Esophagus squamous epithelium (tissue), 4 donors: ENCODE results near the gene PAX3.

Experiments used
- POLR2A ChIP-seq, 4 donors: fragments of 450-650 bp; IDR thresholded peaks; one replicate each; pipeline ENCODE4 v1.6.1; 2017; ENCODE audit warnings: antibody characterized with exemption in 4 of 4, mild to moderate bottlenecking in 4 of 4, moderate library complexity in 3 of 4
- TF ChIP-seq, protein P1 (sequence below), 6 experiments: fragments of 450-650 bp in 4 of 6; fragments of 200-600 bp in 2 of 6; sonication (generic) in 2 of 6; IDR thresholded peaks; one replicate each; pipeline ENCODE4 v1.5.1; 2016 to 2019; ENCODE audit warnings: antibody characterized with exemption in 6 of 6, mild to moderate bottlenecking in 4 of 6, moderate library complexity in 4 of 6

DNA sequence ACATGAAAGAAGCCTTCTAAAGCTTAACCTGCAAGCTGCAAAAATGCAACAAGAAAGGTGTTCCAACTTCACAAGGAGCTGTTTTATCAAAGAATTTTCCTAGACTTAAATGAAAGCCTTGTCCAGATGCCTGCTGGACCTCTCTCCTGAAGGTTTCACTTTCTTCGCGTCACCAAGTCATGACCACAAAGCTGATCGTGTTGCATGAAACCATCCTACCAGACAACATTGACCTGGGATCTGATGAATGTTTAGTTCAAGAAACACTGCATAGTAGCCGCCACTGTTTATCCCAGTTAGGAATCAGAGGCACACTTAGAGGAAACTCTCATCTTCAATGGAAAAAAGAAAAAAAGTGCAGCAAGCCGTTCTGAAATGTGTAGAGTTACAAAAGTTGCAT is 26.9 kb downstream of the PAX3 start:
- TF ChIP-seq, protein P1, sequence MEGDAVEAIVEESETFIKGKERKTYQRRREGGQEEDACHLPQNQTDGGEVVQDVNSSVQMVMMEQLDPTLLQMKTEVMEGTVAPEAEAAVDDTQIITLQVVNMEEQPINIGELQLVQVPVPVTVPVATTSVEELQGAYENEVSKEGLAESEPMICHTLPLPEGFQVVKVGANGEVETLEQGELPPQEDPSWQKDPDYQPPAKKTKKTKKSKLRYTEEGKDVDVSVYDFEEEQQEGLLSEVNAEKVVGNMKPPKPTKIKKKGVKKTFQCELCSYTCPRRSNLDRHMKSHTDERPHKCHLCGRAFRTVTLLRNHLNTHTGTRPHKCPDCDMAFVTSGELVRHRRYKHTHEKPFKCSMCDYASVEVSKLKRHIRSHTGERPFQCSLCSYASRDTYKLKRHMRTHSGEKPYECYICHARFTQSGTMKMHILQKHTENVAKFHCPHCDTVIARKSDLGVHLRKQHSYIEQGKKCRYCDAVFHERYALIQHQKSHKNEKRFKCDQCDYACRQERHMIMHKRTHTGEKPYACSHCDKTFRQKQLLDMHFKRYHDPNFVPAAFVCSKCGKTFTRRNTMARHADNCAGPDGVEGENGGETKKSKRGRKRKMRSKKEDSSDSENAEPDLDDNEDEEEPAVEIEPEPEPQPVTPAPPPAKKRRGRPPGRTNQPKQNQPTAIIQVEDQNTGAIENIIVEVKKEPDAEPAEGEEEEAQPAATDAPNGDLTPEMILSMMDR (IDR thresholded peaks at IDR 0.05): no peak
- TF ChIP-seq POLR2A (IDR thresholded peaks at IDR 0.05): no peak
